GM18858 (cell line): ENCODE data around the gene PHRF1.

Experiments used
- ATAC-seq: cut with Tn5 transposase; IDR thresholded peaks from one replicate; pipeline ENCODE4 v1.9.1; 2021; ENCODE audit not compliant: unreplicated experiment

The PHRF1 gene

DNA sequence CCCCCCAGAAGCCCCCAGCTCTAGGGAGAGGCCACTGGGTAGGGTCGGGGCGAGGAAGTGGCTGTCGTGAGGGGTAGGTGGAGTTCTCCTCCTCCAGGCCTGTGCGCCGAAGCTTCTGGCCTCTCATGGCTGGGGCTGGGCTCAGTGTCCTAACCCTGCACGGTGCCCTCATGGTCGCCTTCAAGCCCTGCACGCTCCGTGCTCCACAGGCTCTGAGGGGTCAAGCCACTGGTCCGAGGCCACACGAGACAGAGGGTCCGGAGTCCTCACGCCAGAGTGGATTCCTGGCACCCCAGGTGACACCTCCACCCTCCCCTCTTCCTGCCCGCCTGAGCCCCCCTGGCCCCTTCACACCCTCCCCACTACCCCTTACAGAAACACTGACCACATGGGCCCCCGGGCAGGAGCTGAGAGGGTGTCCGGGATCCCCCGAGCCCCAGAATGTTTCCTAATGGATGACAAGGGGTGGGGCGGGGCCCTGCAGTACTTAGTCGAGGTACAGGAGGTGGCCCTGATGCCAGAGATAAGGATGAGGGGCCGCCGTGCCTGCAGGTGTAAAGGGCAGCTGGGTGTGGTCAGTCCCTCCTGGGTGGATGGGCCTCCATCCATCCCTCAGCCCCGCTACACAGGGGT lies 49.5 kb downstream of the PHRF1 start:
- no peak for ATAC-seq

DNA sequence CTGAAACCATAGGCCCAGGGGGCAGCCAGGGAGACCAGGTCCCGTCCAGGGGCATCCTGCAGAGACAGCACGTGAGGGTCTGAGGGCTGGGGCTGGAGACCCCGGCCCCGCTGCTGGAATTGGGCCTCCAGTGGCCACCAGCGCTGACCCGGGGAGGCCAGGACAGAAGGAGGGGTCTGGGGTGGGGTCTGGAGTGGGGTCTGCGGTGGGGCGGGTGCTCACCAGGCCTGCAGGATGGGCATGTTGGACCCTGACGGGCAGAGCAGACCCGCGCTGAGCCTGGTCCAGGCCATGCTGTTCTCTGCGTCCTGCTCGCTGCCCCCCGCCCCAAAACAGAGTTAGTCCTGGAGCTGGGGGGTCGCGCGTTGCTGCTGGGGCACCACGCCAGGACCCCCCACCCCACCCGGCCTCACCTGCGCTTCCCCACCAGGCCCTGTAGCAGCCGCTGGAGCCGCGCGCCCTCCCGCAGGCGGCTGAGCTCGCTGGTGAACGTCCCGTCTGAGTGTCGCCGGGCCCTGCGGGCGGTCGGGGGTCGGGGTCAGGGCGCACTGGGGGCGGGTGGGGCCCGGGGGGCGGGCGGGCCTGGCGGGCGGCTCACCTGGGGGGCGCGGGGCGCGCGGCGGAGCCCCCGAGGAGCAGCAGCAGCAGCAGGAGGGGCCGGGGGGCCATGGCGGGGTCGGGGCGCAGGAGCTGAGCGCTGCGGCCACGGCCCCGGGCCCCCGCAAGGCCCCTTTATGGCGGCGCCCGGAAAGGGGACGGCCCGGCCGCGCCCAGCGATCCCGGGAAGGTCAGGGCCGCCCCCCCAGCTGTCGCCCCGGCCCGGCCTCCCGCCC lies 50.4 kb downstream of the PHRF1 start, which contains the start of gene SCT:
Gene SCT (minus strand): TSS at position 707 of the 833 bp plus-strand sequence. CDS start 38 bp downstream, at position 669.
- ATAC-seq = no peak

DNA sequence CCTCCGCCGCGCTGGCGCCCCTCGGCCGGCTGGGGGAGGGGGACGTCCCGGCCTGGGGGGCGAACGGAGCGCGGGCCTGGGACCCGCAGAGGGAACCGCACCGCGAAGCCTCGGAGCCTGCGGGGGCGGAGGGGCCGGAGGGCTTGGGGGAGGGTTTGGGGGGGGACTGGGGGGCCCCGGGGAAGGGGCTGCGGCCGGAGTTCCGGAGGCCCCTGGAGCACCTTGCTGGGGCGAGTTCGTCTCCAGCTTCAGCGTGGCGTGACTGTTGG lies 51.0 kb downstream of the PHRF1 start:
- ATAC-seq = no peak

DNA sequence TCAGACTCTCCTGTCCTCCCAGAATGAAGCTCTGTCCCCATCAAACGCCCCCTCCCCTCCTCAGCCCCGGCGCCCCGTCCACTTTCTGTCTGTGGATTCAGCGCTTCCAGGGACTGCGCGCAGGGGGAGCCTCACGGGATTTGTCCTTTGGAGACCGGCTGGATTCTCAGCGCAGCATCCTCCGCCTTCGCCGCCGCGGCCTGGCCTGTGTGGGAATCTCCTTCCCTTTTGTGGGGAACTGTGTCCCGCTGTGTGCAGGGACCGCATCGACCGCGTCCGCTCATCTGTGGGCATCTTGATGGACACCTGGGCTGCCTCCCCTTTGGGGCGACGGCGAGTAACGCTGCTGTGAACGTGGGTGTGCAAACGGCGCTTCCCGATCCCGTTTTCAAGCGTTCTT lies 51.8 kb downstream of the PHRF1 start:
- no peak for ATAC-seq

DNA sequence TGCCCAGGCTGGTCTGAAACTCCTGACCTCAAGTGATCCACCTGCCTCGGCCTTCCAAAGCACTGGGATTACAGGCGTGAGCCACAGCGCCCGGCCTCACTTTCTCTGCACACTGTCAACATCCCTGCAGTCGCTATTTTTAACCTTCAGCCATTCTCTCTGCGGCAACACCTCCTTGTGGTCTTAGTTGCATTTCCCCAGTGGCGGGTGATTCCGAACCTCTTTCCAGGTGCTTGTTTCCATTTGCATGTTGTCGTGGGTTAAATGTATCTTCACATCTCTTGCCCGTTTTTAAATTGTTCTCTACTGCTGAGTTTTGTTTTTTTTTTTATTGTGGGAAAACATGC lies 52.9 kb downstream of the PHRF1 start:
- no peak for ATAC-seq

DNA sequence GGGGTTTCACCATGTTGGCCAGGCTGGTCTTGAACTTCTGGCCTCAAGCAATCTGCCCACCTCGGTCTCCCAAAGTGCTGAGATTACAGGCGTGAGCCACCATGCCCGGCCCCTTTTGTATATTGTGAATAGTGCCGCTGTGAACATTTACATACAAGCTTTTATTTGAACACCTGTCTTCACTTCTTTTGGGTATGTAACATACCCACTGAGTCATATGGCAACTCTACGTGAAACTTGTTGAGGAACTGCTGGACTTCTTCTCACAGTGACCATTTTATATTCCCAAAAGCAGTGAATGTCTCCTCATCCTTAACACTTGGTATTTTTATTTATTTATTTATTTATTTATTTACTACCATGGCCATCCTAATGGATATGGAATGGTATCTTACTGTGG lies 54.6 kb downstream of the PHRF1 start:
- no peak for ATAC-seq

DNA sequence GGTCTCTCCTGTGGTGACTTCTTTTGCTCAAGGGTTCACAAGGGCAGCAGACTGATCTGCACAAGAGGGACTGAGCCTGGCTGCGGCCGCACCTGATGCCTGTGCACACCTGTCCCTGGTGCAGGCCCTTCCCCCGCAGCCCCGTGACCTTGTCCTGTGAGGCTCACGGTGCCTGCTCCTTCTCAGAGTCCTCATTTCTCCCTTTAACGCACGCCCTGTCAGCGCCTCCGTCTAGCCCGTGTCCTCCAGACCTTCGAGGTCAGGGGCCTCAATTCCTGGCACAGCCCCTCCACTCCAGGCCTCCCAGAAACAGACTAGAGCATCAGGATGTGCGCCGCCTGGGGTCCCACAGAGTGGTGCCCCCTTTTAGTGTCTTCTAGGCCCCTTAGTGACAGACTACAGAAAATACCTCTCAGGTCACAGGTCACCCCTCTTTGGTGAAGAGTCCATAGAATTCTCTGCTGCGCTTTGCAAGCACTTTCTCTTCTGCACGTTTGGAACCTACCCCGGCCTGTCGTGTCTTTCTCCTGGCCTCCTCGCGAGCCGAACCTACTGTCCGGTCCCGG lies 59.8 kb downstream of the PHRF1 start:
- ATAC-seq = no peak

DNA sequence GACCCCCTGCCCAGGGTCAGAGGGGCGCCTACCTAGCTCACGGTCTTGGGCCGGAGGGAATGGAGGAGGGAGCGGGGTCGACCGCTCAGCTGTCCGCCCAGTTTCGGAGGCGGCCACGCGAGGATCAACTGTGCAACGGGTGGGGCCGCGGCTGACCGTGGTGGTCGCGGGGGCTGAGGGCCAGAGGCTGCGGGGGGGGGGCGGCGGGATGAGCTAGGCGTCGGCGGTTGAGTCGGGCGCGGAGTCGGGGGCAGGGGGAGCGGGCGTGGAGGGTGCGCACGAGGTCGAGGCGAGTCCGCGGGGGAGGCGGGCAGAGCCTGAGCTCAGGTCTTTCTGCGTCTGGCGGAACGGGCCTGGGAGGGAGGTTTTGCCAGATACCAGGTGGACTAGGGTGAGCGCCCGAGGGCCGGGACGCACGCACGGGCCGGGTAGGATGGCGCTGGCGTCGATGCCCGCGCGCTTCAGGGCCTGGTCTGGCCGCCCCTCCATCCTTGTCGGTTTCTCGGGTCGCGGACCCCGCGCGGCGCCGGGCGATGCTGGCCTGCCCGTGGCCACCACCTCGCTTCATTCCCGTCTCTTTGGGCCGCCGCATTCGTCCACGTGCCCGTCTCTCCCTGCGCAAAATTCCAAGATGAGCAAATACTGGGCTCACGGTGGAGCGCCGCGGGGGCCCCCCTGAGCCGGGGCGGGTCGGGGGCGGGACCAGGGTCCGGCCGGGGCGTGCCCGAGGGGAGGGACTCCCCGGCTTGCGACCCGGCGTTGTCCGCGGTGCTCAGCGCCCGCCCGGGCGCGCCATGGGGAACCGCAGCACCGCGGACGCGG lies 60.5 kb downstream of the PHRF1 start, which contains the start of gene DRD4:
Gene DRD4 (plus strand): TSS at position 759 of the 822 bp plus-strand sequence. CDS start 36 bp downstream, at position 795.
- ATAC-seq = no peak

DNA sequence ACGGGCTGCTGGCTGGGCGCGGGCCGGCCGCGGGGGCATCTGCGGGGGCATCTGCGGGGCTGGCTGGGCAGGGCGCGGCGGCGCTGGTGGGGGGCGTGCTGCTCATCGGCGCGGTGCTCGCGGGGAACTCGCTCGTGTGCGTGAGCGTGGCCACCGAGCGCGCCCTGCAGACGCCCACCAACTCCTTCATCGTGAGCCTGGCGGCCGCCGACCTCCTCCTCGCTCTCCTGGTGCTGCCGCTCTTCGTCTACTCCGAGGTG lies 61.0 kb downstream of the PHRF1 start:
- ATAC-seq = no peak

DNA sequence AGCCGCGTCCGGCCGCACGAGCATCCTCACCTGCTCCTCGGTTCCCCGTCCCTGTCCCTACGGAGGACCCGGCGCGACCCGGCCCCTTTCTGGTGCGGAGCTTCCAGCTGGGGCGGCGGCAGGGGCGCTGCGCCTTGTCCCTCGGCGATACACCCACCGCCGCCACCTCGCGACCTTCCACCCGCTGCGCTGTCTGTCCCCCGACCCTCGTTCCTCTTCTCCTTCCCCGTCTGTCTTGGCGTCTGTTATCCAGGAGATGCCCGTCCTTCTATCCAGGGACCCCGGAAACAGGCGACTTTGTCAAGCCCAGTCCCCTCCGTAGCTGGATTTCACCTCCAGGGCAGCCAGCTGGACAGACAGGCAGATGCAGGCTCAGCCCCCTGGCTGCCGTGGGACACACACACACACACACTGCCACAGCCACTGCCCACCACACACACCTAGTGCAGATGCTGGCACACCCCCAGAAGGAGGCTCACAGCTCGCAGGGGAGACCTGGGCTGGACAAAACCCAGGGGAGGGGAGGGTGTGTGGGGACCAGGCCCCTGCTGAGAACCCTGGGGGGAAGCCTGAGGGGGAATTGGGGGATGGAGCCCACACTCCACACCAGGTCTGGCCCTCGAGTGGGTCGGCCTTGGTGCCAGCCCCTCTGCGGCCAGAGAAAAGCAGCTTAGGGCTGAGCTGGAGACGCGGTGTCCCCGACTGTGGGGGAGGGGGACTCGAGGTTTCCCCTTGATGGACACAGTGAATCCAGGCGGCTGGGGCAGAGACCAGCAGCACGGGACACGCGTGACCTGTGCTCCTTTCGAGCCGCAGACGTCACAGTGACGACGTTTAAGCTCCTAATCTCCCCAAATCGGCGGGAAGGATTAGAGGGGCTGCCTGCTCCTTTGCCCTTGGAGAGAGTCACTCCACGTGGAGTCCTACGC lies 61.6 kb downstream of the PHRF1 start:
- no peak for ATAC-seq

DNA sequence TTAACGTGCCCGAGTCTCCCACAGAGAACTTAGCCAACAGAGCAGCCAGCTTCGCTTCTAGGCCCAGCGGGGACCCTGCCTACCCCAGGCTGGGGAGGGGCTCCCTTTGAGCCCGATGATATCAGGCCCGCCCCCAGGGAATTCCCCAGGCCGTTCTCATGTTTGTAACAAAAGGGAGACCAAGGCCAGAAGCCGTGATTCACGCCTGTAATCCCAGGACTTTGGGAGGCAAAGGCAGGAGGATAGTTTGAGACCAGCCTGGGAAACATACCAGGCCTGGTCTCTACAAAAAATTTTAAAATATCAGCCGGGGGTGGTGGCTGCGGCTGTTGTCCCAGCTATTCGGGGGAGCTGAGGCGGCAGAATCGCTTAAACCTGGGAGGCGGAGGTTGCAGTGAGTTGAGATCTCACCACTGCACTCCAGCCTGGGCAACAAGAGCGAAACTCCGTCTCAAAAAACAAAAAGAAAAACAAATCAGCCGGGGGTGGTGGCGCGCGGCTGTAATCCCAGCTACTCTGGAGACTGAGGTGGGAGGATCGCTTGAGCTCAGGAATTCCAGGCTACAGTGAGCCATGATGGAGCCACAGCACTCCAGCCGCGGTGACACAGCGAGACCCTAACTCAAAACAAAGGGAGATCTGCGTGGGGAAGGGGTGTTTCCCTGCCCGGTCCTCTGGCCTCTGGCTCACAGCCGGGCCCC lies 62.5 kb downstream of the PHRF1 start:
- no peak for ATAC-seq

DNA sequence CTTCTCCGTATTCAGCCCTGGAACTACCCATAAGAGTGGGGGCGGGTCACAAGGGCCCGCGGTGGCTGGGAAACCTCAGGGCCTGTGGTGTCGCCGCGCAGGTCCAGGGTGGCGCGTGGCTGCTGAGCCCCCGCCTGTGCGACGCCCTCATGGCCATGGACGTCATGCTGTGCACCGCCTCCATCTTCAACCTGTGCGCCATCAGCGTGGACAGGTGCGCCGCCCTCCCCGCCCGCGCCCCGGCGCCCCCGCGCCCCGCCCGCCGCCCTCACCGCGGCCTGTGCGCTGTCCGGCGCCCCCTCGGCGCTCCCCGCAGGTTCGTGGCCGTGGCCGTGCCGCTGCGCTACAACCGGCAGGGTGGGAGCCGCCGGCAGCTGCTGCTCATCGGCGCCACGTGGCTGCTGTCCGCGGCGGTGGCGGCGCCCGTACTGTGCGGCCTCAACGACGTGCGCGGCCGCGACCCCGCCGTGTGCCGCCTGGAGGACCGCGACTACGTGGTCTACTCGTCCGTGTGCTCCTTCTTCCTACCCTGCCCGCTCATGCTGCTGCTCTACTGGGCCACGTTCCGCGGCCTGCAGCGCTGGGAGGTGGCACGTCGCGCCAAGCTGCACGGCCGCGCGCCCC lies 63.2 kb downstream of the PHRF1 start:
- no peak for ATAC-seq

DNA sequence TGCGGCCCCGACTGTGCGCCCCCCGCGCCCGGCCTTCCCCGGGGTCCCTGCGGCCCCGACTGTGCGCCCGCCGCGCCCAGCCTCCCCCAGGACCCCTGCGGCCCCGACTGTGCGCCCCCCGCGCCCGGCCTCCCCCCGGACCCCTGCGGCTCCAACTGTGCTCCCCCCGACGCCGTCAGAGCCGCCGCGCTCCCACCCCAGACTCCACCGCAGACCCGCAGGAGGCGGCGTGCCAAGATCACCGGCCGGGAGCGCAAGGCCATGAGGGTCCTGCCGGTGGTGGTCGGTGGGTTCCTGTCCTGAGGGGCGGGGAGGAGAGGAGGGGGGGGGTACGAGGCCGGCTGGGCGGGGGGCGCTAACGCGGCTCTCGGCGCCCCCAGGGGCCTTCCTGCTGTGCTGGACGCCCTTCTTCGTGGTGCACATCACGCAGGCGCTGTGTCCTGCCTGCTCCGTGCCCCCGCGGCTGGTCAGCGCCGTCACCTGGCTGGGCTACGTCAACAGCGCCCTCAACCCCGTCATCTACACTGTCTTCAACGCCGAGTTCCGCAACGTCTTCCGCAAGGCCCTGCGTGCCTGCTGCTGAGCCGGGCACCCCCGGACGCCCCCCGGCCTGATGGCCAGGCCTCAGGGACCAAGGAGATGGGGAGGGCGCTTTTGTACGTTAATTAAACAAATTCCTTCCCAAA lies 63.9 kb downstream of the PHRF1 start:
- no peak for ATAC-seq

DNA sequence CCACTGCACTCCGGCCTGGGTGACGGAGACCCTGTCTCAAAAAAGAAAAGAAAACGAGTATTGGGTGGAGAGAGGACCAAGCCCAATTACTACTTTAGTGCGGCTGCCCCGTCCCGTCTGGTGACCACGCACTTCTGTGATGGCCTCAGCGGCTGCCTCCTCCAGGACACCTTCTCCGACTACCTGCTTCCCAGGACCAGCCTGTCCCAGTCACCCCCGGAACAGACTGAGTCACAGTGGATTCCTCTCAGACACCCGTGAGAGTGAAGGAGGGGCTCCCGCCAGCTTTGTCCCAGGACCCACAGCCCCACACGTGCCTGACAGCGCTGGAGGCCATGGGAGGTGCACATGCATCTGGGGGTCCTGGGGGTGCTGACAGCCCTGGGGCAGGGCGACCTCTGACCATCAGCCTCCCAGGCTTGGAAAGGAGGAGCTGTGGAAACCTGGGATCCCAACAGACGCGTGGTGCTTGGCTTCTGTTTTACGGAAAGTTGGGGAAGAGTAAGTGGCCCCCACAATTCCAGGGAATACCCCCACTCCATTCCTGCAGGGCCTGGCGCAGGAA lies 65.6 kb downstream of the PHRF1 start:
- no peak for ATAC-seq

DNA sequence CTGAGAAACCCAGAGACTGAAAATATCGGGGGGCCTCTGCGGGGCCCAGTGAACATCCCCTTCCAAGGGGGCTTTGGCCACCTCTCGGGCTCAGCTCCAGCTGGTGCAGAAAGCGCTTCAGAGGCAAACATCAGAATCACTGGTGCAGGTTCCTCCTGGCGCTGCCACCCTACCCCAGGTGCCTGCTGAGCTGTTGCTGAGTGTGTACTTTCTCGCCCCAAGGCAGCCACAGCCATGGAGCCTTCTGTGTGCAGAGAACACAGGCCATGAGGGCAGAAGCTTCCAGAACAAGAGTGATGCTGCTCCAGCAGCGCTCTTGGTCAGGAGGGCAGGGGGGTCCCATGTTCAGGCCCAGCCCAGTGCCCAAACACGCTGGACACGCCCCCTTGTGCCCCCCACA lies 67.1 kb downstream of the PHRF1 start:
- no peak for ATAC-seq

DNA sequence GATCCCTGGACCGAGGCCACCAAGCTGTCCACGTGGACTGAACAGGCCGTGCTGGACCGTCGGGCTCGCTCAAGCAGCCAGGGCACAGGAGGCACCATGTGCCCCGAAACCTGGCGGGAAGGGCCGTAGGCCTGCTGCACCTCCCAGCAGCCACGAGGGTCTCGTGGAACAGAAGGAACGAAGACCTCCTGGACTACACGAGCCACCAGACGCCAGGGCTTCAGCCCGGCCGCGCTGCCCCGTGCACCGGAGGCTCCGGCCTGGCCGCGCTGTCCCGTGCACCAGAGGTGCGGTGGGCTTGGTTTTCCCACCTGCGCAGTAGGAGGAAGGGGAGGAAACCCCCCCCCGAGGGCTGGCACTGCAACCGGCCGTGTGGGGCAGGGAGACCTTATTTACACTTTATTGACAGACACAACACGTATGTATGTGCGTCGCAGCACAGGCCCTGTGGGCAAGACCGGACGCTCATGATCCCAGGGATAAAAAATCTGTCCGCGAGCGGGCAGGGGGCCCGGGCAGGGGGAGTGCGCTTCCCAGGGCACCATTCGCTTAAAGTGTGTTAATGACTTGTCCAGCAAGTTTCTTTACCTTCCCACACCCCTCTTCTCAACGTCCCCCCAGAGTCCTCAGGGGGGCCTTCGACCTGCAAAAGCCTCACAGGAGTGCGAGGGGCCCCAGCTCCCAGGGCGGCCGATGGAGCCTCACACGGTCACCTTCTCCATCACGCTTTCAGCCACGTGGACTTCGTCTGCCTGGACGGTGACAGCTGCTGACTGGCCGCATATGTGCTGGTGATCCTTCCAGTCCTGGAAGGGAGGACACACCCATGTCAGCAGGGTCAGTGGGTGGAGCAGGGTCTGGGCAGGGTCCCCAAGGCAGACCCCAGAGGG lies 67.8 kb downstream of the PHRF1 start:
- no peak for ATAC-seq

DNA sequence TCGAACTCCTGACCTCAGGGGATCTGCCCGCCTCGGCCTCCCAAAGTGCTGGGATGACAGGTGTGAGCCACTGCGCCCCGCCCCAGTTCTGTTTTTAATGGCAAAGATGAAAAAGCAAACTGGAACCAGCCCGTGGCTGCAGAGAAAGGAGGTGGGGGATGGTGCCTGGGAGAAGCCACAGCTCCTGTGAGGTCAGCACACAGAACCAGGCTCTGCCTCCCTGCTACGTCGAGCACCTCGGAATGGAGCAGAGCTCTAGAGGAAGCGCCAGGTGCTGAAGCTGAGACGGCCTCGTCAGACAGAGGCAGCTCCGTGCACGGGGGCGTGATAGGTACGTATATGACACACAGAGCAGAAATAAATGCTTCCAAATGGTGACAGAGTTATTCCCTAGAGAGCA lies 69.3 kb downstream of the PHRF1 start:
- ATAC-seq = no peak

DNA sequence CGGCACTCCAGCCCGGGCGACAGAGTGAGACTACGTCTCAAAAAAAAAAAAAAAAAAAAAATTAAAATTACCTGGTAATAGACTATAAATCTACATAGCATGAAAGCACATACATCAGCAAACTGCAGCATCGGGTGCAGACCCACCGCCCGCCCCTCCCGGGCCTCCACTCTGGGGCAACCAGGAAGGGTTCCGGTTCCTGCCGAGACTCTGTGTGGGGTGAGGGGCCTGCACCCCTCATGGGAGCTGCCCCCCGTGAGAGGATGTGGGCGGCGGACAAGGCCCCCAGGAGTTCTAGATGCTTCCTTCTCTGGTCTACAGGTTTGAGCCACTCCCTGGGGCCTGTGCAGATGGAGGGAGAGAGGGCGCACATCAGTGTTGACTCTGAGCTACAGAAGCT lies 69.9 kb downstream of the PHRF1 start:
- ATAC-seq = no peak
